ENCODE measurements around the gene ZNF423.

DNA sequence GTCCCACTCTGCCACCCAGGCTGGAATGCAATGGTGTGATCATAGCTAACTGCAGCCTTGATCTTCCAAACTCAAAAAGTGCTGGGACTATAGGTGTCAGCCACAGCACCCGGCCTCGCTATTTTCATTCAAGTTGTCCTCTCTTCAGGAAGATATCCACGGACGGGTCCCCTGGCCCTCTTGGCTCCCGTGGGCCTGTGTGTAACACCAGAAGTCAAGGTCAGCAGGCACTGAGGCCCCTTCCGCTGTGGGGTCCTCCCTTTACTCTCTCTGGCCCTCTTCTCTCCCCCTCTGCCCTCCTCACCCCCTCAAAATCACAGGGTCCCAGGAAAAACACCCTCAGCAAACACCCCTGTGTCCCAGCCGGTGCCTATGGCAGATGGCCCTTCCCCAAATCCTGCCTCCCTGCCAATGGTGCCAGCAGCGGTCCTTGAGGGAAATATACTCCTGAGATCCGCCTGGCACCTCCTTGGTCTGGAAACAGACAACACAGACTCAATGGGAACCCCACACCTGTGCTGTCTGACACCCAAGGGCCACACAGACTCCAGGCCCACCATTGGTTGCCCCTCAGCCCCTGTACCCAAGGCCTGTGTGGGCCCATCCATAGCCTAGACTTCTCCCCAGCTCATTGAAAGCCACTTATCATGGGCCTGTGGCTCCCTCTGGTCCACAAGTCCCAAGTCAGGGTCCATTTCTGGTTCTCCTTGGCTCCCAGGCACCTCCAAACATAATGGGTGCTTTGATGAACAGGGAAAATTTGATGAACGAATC is 221.5 kb downstream of the ZNF423 start:
- TF ChIP-seq, protein P1, sequence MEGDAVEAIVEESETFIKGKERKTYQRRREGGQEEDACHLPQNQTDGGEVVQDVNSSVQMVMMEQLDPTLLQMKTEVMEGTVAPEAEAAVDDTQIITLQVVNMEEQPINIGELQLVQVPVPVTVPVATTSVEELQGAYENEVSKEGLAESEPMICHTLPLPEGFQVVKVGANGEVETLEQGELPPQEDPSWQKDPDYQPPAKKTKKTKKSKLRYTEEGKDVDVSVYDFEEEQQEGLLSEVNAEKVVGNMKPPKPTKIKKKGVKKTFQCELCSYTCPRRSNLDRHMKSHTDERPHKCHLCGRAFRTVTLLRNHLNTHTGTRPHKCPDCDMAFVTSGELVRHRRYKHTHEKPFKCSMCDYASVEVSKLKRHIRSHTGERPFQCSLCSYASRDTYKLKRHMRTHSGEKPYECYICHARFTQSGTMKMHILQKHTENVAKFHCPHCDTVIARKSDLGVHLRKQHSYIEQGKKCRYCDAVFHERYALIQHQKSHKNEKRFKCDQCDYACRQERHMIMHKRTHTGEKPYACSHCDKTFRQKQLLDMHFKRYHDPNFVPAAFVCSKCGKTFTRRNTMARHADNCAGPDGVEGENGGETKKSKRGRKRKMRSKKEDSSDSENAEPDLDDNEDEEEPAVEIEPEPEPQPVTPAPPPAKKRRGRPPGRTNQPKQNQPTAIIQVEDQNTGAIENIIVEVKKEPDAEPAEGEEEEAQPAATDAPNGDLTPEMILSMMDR (IDR thresholded peaks at IDR 0.05): no peak
- TF ChIP-seq POLR2A (IDR thresholded peaks at IDR 0.05): no peak
